ENCODE data around the gene PLA2G2C.

DNA sequence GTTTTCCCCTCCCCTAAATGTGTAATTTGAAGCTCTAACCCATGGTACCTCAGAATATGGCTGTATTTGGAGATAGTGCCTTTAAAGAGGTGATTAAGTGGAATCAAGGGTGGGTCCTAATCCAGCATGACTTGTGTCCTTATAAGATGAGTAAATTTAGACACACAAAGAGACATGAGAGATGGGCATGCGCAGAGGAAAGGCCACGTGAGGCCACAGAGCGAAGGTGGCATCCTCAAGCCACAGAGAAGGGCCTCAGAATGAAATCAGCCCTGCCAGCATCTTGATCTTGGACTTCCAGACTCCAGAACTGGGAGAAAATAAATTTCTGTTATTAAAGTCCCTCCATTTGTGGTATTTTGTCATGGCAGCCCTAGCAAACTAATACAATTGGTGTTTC, 50.1 kb downstream of the PLA2G2C start:
- TF ChIP-seq POLR2A (IDR thresholded peaks at IDR 0.05) (no peak), CTCF (IDR thresholded peaks at IDR 0.05) (no peak), POLR2AphosphoS5 (IDR thresholded peaks at IDR 0.05) (no peak), EP300 (IDR thresholded peaks at IDR 0.05) (no peak)
